ENCODE results near the gene PCCA.

- TF ChIP-seq CTCF (IDR thresholded peaks at IDR 0.05; ENCODE audit: borderline replicate concordance, extremely low read depth, low read length, poor library complexity, severe bottlenecking), result no peak
- TF ChIP-seq EZH2 (IDR thresholded peaks at IDR 0.05; ENCODE audit: borderline replicate concordance, low read depth, low read length, severe bottlenecking), result no peak
These were observed 275.0 kb downstream of the PCCA start for GRCh38 chr13:100363874-100364273.

Measured in DND-41 (cell line).